IMR-90 (cell line): ENCODE measurements around the gene ZNF274. TPM values are rescaled to one million over a fixed set of nuclear protein-coding genes. Genes with fewer than 3 reads are reported as not detected.

ENCODE experiments used
- ATAC-seq: fragments of 200-7000 bp; cut with Tn5 transposase; 2 replicates; pipeline ENCODE4 v1.9.1; 2020; ENCODE audit warnings: low read depth, mild to moderate bottlenecking, moderate library complexity
- BruUV-seq: library from RNA; stranded (reverse); fragments of 400-500 nt; replicated peaks from 2 replicates; lab custom pipeline; 2021; lab: Mats Ljungman, UMichigan
- CTCF ChIA-PET: fragments of 300-600 bp; formaldehyde crosslinking; extraction: SDS; loops from one replicate; lab custom pipeline; 2021; ENCODE audit warnings: antibody characterized with exemption; lab: Yijun Ruan, JAX
- POLR2A ChIA-PET: fragments of 300-600 bp; sonication (Branson Sonifier 250); formaldehyde crosslinking; loops from one replicate; lab custom pipeline; 2022; ENCODE audit warnings: antibody characterized with exemption; ENCODE audit not compliant: unreplicated experiment; lab: Charles Lee
- DNase-seq: peaks from one replicate; pipeline ENCODE4 v3.0.0; 2013
- H2AFZ ChIP-seq: replicated peaks from 2 replicates; pipeline ENCODE3; 2013; ENCODE audit warnings: low read length, mild to moderate bottlenecking; ENCODE audit not compliant: poor library complexity
- H2AK5ac ChIP-seq: 2 replicates; pipeline ENCODE4 v1.6.1; 2013; ENCODE audit warnings: low read depth, low read length, inconsistent platforms
- H2AK9ac ChIP-seq: replicated peaks from 2 replicates; pipeline ENCODE3; 2013; ENCODE audit warnings: mild to moderate bottlenecking, low read depth, low read length, moderate library complexity; ENCODE audit not compliant: poor library complexity
- H2BK120ac ChIP-seq: 2 replicates; pipeline ENCODE4 v1.6.1; 2013; ENCODE audit warnings: low read depth, low read length, inconsistent platforms
- H2BK15ac ChIP-seq: 3 replicates; pipeline ENCODE4 v1.6.1; 2013; ENCODE audit warnings: low read depth, low read length, inconsistent platforms
- H2BK20ac ChIP-seq: 2 replicates; pipeline ENCODE4 v1.6.1; 2013; ENCODE audit warnings: low read depth, mild to moderate bottlenecking, inconsistent platforms, low read length, moderate library complexity
- H2BK5ac ChIP-seq: 2 replicates; pipeline ENCODE4 v1.6.1; 2013; ENCODE audit warnings: mild to moderate bottlenecking, low read depth, low read length, inconsistent platforms; ENCODE audit not compliant: poor library complexity, severe bottlenecking
- H3K14ac ChIP-seq: replicated peaks from 2 replicates; pipeline ENCODE4 v1.6.1; 2013; ENCODE audit warnings: low read depth, low read length, inconsistent platforms
- H3K18ac ChIP-seq: 2 replicates; pipeline ENCODE4 v1.6.1; 2013; ENCODE audit warnings: low read depth, low read length, control low read depth
- H3K23ac ChIP-seq: 2 replicates; pipeline ENCODE4 v1.6.1; 2013; ENCODE audit warnings: low read depth, low read length, inconsistent platforms
- H3K27ac ChIP-seq: 2 replicates; pipeline ENCODE4 v1.5.1; 2013; ENCODE audit warnings: mild to moderate bottlenecking, control low read depth, low read length; ENCODE audit not compliant: insufficient read depth
- H3K27me3 ChIP-seq: 2 replicates; pipeline ENCODE4 v1.6.1; 2013; ENCODE audit warnings: low read length; ENCODE audit not compliant: control insufficient read depth, insufficient read depth
- H3K36me3 ChIP-seq: 2 replicates; pipeline ENCODE4 v1.6.1; 2013; ENCODE audit warnings: low read length, mixed read lengths; ENCODE audit not compliant: control insufficient read depth, insufficient read depth
- H3K4ac ChIP-seq: 2 replicates; pipeline ENCODE4 v1.6.1; 2013; ENCODE audit warnings: low read depth, low read length, inconsistent platforms
- H3K4me1 ChIP-seq: 2 replicates; pipeline ENCODE4 v1.6.1; 2013; ENCODE audit warnings: low read length, mixed read lengths; ENCODE audit not compliant: control insufficient read depth, insufficient read depth
- H3K4me2 ChIP-seq: 2 replicates; pipeline ENCODE4 v1.6.1; 2013; ENCODE audit warnings: low read depth, mild to moderate bottlenecking, control low read depth, low read length, moderate library complexity
- H3K4me3 ChIP-seq: 2 replicates; pipeline ENCODE4 v1.5.1; 2013; ENCODE audit warnings: low read depth, mild to moderate bottlenecking, control low read depth, low read length, moderate library complexity; ENCODE audit not compliant: insufficient read depth
- H3K56ac ChIP-seq: 2 replicates; pipeline ENCODE4 v1.6.1; 2013; ENCODE audit warnings: low read length, inconsistent platforms; ENCODE audit not compliant: insufficient read depth; ENCODE audit errors: extremely low read depth
- H3K79me1 ChIP-seq, 2 experiments: 2 replicates each; pipeline ENCODE4 v1.6.1; 2013; ENCODE audit warnings: low read length in 2 of 2, inconsistent platforms in 1 of 2, low read depth in 1 of 2
- H3K9ac ChIP-seq: 2 replicates; pipeline ENCODE4 v1.6.1; 2013; ENCODE audit warnings: low read depth, low read length, control low read depth
- H3K9me1 ChIP-seq: 2 replicates; pipeline ENCODE4 v1.6.1; 2013; ENCODE audit warnings: low read length, inconsistent platforms; ENCODE audit not compliant: insufficient read depth
- H3K9me3 ChIP-seq: 2 replicates; pipeline ENCODE4 v1.6.1; 2013; ENCODE audit warnings: low read length; ENCODE audit not compliant: control insufficient read depth, insufficient read depth
- H4K20me1 ChIP-seq: 2 replicates; pipeline ENCODE4 v1.6.1; 2013; ENCODE audit warnings: low read length, inconsistent platforms; ENCODE audit not compliant: insufficient read depth
- H4K5ac ChIP-seq: 2 replicates; pipeline ENCODE4 v1.6.1; 2013; ENCODE audit warnings: mild to moderate bottlenecking, low read depth, low read length, control low read depth
- H4K8ac ChIP-seq, 2 experiments: 2 replicates each; pipeline ENCODE4 v1.6.1; 2013; ENCODE audit warnings: low read depth in 2 of 2, low read length in 2 of 2, control low read depth in 1 of 2, inconsistent platforms in 1 of 2
- H4K91ac ChIP-seq: 2 replicates; pipeline ENCODE4 v1.6.1; 2013; ENCODE audit warnings: low read depth, low read length, inconsistent platforms; ENCODE audit not compliant: insufficient read depth
- CEBPB ChIP-seq: IDR thresholded peaks from 2 replicates; pipeline ENCODE4 v1.6.1; 2012; ENCODE audit warnings: low read depth, low read length, improper control_type of control experiment
- CHD1 ChIP-seq: IDR thresholded peaks from 2 replicates; pipeline ENCODE4 v1.6.1; 2012; ENCODE audit warnings: low read depth, low read length, improper control_type of control experiment
- ELK1 ChIP-seq: fragments of 150-350 bp; IDR thresholded peaks from 2 replicates; pipeline ENCODE4 v1.6.1; 2016; ENCODE audit warnings: low read depth, mild to moderate bottlenecking, low read length, moderate library complexity, borderline replicate concordance
- MAZ ChIP-seq: IDR thresholded peaks from 2 replicates; pipeline ENCODE4 v1.6.1; 2012; ENCODE audit warnings: low read depth, mild to moderate bottlenecking, low read length, improper control_type of control experiment, moderate library complexity, borderline replicate concordance
- MXI1 ChIP-seq: IDR thresholded peaks from 2 replicates; pipeline ENCODE4 v1.6.1; 2012; ENCODE audit warnings: low read depth, mild to moderate bottlenecking, low read length, moderate library complexity, borderline replicate concordance
- POLR2A ChIP-seq: IDR thresholded peaks from 2 replicates; pipeline ENCODE4 v1.6.1; 2012; ENCODE audit warnings: mild to moderate bottlenecking, low read depth, low read length
- RCOR1 ChIP-seq: IDR thresholded peaks from 2 replicates; pipeline ENCODE4 v1.6.1; 2012; ENCODE audit warnings: mild to moderate bottlenecking, low read length, improper control_type of control experiment; ENCODE audit not compliant: insufficient replicate concordance
- RFX5 ChIP-seq: IDR thresholded peaks from 2 replicates; pipeline ENCODE4 v1.8.0; 2012; ENCODE audit warnings: low read depth, mild to moderate bottlenecking, low read length, moderate library complexity
- WGBS, 2 experiments: methylation state at CpG; one replicate each; pipeline versions ENCODE4 v1.1.5 to v1.1.7; 2013; ENCODE audit warnings: missing lambda C conversion rate in 2 of 2; ENCODE audit not compliant: insufficient read length in 1 of 2; ENCODE audit errors: extremely low coverage in 2 of 2; 5-methylcytosine and 5-hydroxymethylcytosine counted together
- dilution Hi-C: fragments of 300-500 bp; cut with HindIII; formaldehyde crosslinking; loops from one replicate; pipeline ENCODE4 v1.14.3; 2018; ENCODE audit warnings: low sequenced_read_pairs; ENCODE audit not compliant: unreplicated experiment
- in situ Hi-C: fragments of 300-500 bp; cut with MboI; formaldehyde crosslinking; loops from 3 replicates; pipeline ENCODE4 v1.14.3; 2019; ENCODE audit warnings: low sequenced_read_pairs, inconsistent platforms, mixed read lengths
- intact Hi-C: fragments of 100-400 bp; cut with micrococcal nuclease; formaldehyde crosslinking; loops from 2 replicates; pipeline ENCODE4 v1.10.0; 2022
- polyA plus RNA-seq, 3 experiments: library from polyadenylated mRNA; depleted of rRNA; stranded (reverse); fragments of >200 nt; gene quantifications; 2 replicates each; pipeline ENCODE4 v1.2.3, GENCODE V29; 2012; ENCODE audit warnings: low replicate concordance in 1 of 3
- total RNA-seq: library from RNA; depleted of rRNA; stranded (reverse); fragments of >200 nt; gene quantifications from 2 replicates; pipeline ENCODE4 v1.2.3, GENCODE V29; 2012

Gene ZNF274
- total and polyA plus RNA-seq, 2 of the 4 experiments (the other 2 are of a cell fraction), result 12.1 to 15.2 TPM

- Histone ChIP-seq H3K9me3 (peaks cover 90% of the 10 kb centered on the region), H2BK120ac (no peak overlapping the region), H3K36me3 (peaks cover 53% of the 10 kb centered on the region), H3K27me3 (no peaks in the 10 kb centered on the region), H3K4me1 (no peaks in the 10 kb centered on the region), H2BK15ac (no peak overlapping the region), H3K56ac (no peak overlapping the region), H2BK20ac (no peak overlapping the region), H3K4ac (no peak overlapping the region), H2AK5ac (no peak overlapping the region), H3K4me2 (no peak overlapping the region), H2AFZ (no peak overlapping the region), H3K79me1 (0 out of 4 replicates have a peak, but pooled peaks cover 0 to 4% of the 10 kb centered on the region in 2 experiments), H2AK9ac (no peak overlapping the region), H4K91ac (no peak overlapping the region), H3K27ac (no peak overlapping the region), H4K8ac (no peak overlapping the region), H2BK5ac (no peak overlapping the region), H3K9me1 (no peaks in the 10 kb centered on the region), H4K5ac (no peak overlapping the region), H3K14ac (no peak overlapping the region), H3K9ac (no peak overlapping the region), H3K4me3 (no peak overlapping the region), H4K20me1 (no peaks in the 10 kb centered on the region), H3K18ac (no peak overlapping the region), H3K23ac (no peak overlapping the region)
- BruUV-seq, result no TSS peak
- ChIA-PET POLR2A (no interaction called here), CTCF (no interaction called here)
- intact Hi-C loops (no loop called here), dilution Hi-C loops (no loop called here), in situ Hi-C loops (no loop called here)
- WGBS, 2 experiments, result no CpG with 5 or more reads among the region's 1 CpG
- TF ChIP-seq POLR2A (no peak), MAZ (no peak), CHD1 (no peak), RFX5 (no peak), MXI1 (no peak), RCOR1 (no peak), CEBPB (no peak), ELK1 (no peak)
- no peak for DNase-seq
- no peak for ATAC-seq
These were observed 30.2 kb downstream of the ZNF274 start for GRCh38 chr19:58213075-58213369.
